Medulla oblongata (tissue), 1 donor: ENCODE measurements around the gene WDTC1.
A peak's percentile ranks its signal among the peaks of the same experiment; 100 is the strongest.

Experiments
- DNase-seq: peaks from one replicate; pipeline ENCODE4 v3.0.0-alpha.2; 2015; ENCODE audit errors: extremely low spot score

Gene WDTC1

DNA sequence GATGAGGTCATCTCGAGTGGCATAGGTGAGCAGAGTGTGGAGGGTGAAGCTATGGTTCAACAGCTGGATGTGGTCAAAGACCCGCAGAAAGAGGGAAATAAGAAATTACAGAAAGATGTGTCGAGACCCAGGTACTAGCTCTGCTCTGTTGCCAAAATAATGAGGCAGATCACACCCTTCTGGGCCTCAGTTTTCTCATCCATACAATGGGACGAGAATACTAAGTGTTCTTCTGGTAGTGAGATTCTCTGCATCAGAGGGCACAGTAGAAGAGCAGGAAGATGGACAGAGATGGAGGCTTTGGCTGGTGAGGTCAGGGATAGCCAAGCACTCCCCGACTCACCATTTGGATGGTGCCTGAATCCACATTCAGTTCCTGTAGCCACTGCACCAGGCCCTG is 121.3 kb downstream of the WDTC1 start:
- no peak for DNase-seq

DNA sequence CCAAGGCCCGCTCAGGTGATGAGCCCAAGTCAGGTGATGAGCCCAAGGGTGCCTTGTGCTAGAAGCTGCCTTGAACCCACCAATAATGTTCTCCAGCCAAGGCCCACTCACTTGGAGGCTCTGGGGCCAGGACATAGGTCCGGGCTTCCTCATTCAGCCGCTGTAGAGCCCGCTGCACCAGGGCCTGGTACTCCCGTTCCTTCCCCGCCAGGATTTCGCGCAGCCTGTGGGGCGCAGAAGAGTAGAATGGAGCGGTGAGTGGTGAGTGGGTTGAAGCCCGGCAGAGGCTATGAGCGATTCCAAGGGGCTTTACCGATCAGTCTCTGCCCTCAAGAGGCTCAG is 121.8 kb downstream of the WDTC1 start:
- DNase-seq: no peak

DNA sequence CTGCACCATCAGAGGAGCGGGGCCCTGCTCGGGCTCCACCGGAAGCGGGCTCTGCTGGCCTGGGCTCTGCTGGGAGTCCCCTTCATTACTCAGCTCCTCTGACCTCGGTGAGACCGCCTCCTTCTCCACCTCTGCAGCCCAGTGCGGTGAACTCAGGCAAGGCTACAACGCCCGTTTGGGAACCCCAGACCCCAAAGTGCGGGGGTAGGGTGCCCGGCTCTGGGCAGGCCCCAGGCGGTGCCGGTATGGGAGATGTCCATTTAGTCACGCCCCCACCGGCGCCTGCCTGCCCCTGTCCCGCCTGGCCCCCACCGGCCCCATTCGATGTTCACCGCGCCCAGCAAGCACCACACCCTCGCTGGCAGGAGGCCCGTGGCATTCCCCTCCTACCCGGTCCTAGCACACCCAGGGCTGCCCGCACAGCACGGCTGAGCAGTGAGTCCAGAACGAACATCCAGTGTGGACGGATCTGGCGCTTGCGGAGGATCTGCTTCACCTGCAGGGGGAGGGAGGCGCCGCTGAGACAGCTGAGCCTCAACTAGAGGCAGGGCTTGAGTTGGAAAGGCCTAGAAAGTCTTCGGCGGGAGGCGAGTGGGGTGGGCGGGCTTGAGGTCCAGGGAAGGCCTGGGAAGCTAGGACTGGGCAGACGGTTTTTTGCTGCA is 122.3 kb downstream of the WDTC1 start:
- DNase-seq: no peak

GRCh38 chr1:27357281-27358037 is 123.0 kb downstream of the WDTC1 start:
- peak; percentile 47 for DNase-seq
